ENCODE measurements around the gene KIRREL2. TPM values are rescaled to one million over a fixed set of nuclear protein-coding genes. Genes with fewer than 3 reads are reported as not detected.
A peak's percentile ranks its signal among the peaks of the same experiment; 100 is the strongest.

Gene KIRREL2
- total and polyA plus RNA-seq, 2 experiments from 2014 or later = 3.6 to 9.9 TPM

- peaks cover 21% of the 10 kb centered on the region for H3K4me1 Mint-ChIP-seq
- Histone ChIP-seq H3K4me2 (no peak overlapping the region), H4K20me1 (replicated peaks; ENCODE audit: insufficient read depth) (no peaks in the 10 kb centered on the region), H3K9me2 (ENCODE audit: insufficient read depth) (no peaks in the 10 kb centered on the region), H3K27ac (ENCODE audit: low read depth) (no peak overlapping the region), H3K79me2 (replicated peaks; ENCODE audit: insufficient read depth) (no peaks in the 10 kb centered on the region), H3K36me3 (ENCODE audit: insufficient read depth) (no peaks in the 10 kb centered on the region), H3F3A (replicated peaks; ENCODE audit: low read depth) (no peaks in the 10 kb centered on the region), H3K4me1 (ENCODE audit: insufficient read depth) (peaks cover 17% of the 10 kb centered on the region; the same call in 1 of the 2 replicates), H2AFZ (no peak overlapping the region; the same call in 1 of the 2 replicates), H3K27me3 (ENCODE audit: insufficient read depth) (no peaks in the 10 kb centered on the region), H3K4me3 (no peak overlapping the region)
- H3K9me3 Mint-ChIP-seq = no peaks in the 10 kb centered on the region; the same call in 2 of the 3 replicates
- DNase-seq (ENCODE audit: low spot score) = peak; percentile 71
- H3K4me3 Mint-ChIP-seq = no peak overlapping the region
- no peaks in the 10 kb centered on the region for H3K36me3 Mint-ChIP-seq (ENCODE audit: low read depth)
- TF ChIP-seq CREB1 (CRISPR knock-in tag; IDR thresholded peaks at IDR 0.05; ENCODE audit: low read depth) (no peak), EZH2phosphoT487 (IDR thresholded peaks at IDR 0.05; ENCODE audit: unreplicated experiment) (no peak), NANOG (IDR thresholded peaks at IDR 0.05; ENCODE audit: borderline replicate concordance) (no peak)
- TF ChIP-seq, protein P1, sequence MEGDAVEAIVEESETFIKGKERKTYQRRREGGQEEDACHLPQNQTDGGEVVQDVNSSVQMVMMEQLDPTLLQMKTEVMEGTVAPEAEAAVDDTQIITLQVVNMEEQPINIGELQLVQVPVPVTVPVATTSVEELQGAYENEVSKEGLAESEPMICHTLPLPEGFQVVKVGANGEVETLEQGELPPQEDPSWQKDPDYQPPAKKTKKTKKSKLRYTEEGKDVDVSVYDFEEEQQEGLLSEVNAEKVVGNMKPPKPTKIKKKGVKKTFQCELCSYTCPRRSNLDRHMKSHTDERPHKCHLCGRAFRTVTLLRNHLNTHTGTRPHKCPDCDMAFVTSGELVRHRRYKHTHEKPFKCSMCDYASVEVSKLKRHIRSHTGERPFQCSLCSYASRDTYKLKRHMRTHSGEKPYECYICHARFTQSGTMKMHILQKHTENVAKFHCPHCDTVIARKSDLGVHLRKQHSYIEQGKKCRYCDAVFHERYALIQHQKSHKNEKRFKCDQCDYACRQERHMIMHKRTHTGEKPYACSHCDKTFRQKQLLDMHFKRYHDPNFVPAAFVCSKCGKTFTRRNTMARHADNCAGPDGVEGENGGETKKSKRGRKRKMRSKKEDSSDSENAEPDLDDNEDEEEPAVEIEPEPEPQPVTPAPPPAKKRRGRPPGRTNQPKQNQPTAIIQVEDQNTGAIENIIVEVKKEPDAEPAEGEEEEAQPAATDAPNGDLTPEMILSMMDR (conservative IDR thresholded peaks at IDR 0.05; ENCODE audit: low read depth in 2 of 2) = peak; percentile 57 to 87
- peaks cover 8% of the 10 kb centered on the region for H3K27me3 Mint-ChIP-seq (ENCODE audit: insufficient read depth, low read depth, poor library complexity)
- ATAC-seq = peak; percentile 68
- H3K27ac Mint-ChIP-seq = no peak overlapping the region
Measured at GRCh38 chr19:35911173-35911572, 54.5 kb downstream of the KIRREL2 start.

DNA sequence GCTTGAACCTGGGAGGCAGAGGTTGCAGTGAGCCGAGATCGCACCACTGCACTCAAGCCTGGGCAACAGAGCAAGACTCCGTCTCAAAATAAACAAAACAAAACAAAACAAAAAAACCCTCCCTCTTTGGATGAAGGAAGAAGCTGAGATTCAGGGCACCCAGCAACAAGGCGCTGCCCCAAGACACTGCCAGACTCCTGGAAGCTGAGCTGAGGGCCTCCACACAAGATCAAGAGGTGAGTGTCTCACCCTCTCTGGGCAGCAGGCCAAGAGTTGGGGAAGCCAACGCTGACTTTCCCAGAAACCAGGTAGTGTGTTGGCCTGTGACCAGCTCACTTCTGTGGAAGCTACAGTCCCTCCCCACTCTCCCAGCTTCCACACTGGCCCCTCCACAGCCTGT lies 55.1 kb downstream of the KIRREL2 start:
- H3K36me3 Mint-ChIP-seq (ENCODE audit: low read depth) = no peaks in the 10 kb centered on the region
- no peaks in the 10 kb centered on the region; the same call in 2 of the 3 replicates for H3K9me3 Mint-ChIP-seq
- peaks cover 6% of the 10 kb centered on the region for H3K27me3 Mint-ChIP-seq (ENCODE audit: insufficient read depth, low read depth, poor library complexity)
- Histone ChIP-seq H3K79me2 (replicated peaks; ENCODE audit: insufficient read depth) (no peaks in the 10 kb centered on the region), H3K9me2 (ENCODE audit: insufficient read depth) (no peaks in the 10 kb centered on the region), H3K4me2 (no peak overlapping the region), H4K20me1 (replicated peaks; ENCODE audit: insufficient read depth) (no peaks in the 10 kb centered on the region), H3K27ac (ENCODE audit: low read depth) (no peak overlapping the region), H3K27me3 (ENCODE audit: insufficient read depth) (no peaks in the 10 kb centered on the region), H2AFZ (no peak overlapping the region), H3F3A (replicated peaks; ENCODE audit: low read depth) (no peaks in the 10 kb centered on the region), H3K4me1 (ENCODE audit: insufficient read depth) (peaks cover 14% of the 10 kb centered on the region; the same call in 1 of the 2 replicates), H3K36me3 (ENCODE audit: insufficient read depth) (no peaks in the 10 kb centered on the region), H3K4me3 (no peak overlapping the region)
- no peak for TF ChIP-seq EZH2 (IDR thresholded peaks at IDR 0.05; ENCODE audit: low read depth, unreplicated experiment)
- TF ChIP-seq EZH2phosphoT487 (IDR thresholded peaks at IDR 0.05; ENCODE audit: unreplicated experiment) = no peak
- no peak for TF ChIP-seq CREB1 (CRISPR knock-in tag; IDR thresholded peaks at IDR 0.05; ENCODE audit: low read depth)
- peaks cover 20% of the 10 kb centered on the region for H3K4me1 Mint-ChIP-seq
- no peak overlapping the region for H3K27ac Mint-ChIP-seq
- ATAC-seq = no peak
- DNase-seq (ENCODE audit: low spot score) = no peak
- H3K4me3 Mint-ChIP-seq = no peak overlapping the region

DNA sequence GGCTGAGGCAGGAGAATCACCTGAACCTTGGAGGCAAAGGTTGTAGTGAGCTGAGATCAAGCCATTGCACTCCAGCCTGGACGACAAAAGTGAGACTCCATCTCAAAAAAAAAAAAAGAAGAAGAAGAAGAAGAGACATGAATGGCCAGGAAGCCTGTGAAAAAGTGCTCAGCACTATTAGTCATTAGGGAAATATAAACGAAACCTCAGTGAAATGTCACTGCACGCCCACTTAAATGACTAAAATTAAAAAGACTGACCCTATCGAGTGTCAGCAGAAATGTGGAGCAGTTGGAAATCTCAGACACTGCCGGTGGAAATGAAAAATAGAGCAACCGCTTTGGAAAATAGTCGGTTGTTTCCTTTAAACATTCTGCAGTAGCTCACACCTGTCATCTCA lies 56.9 kb downstream of the KIRREL2 start:
- DNase-seq (ENCODE audit: low spot score) = no peak
- no peaks in the 10 kb centered on the region for H4K20me1 ChIP-seq (replicated peaks; ENCODE audit: insufficient read depth)
- ATAC-seq = no peak
- no peak overlapping the region for H2AFZ ChIP-seq
- H3K79me2 ChIP-seq (replicated peaks; ENCODE audit: insufficient read depth) = no peaks in the 10 kb centered on the region
- no peak overlapping the region for H3K4me3 Mint-ChIP-seq
- no peak overlapping the region for H3K27ac ChIP-seq (ENCODE audit: low read depth)
- H3K4me1 Mint-ChIP-seq = peaks cover 9% of the 10 kb centered on the region
- TF ChIP-seq ZNF331 (CRISPR knock-in tag; IDR thresholded peaks at IDR 0.05; ENCODE audit: low read depth) (no peak), REST (IDR thresholded peaks at IDR 0.05; ENCODE audit: unreplicated experiment) (no peak)
- 0 out of 2 replicates have a peak, but pooled peaks cover 11% of the 10 kb centered on the region for H3K4me1 ChIP-seq (ENCODE audit: insufficient read depth)
- H3K4me2 ChIP-seq = no peak overlapping the region
- H3K36me3 ChIP-seq (ENCODE audit: insufficient read depth) = no peaks in the 10 kb centered on the region
- no peaks in the 10 kb centered on the region; the same call in 2 of the 3 replicates for H3K9me3 Mint-ChIP-seq
- H3K4me3 ChIP-seq = no peak overlapping the region
- no peaks in the 10 kb centered on the region for H3K36me3 Mint-ChIP-seq (ENCODE audit: low read depth)
- no peaks in the 10 kb centered on the region for H3K9me2 ChIP-seq (ENCODE audit: insufficient read depth)
- H3F3A ChIP-seq (replicated peaks; ENCODE audit: low read depth) = no peaks in the 10 kb centered on the region
- H3K27me3 ChIP-seq (ENCODE audit: insufficient read depth) = no peaks in the 10 kb centered on the region
- peaks cover 10% of the 10 kb centered on the region for H3K27me3 Mint-ChIP-seq (ENCODE audit: insufficient read depth, low read depth, poor library complexity)
- H3K27ac Mint-ChIP-seq = no peak overlapping the region
